Activated CD8-positive, alpha-beta T cell treated with anti-CD3 and anti-CD28 coated beads for 36 hours (primary cell): Measurements from ENCODE around the gene CCDC154. TPM values are rescaled to one million over a fixed set of nuclear protein-coding genes. Genes with fewer than 3 reads are reported as not detected.

ENCODE experiments used
- ATAC-seq: fragments of 200-7000 bp; cut with Tn5 transposase; one replicate; pipeline ENCODE4 v1.10.0; 2021; ENCODE audit warnings: mild to moderate bottlenecking, moderate library complexity
- CTCF ChIA-PET: fragments of 350-600 bp; sonication (Branson Sonifier 250); formaldehyde crosslinking; loops from one replicate; lab custom pipeline; 2021; ENCODE audit warnings: antibody characterized with exemption; lab: Charles Lee
- POLR2A ChIA-PET: fragments of 350-600 bp; sonication (Branson Sonifier 250); formaldehyde crosslinking; loops from one replicate; lab custom pipeline; 2021; ENCODE audit warnings: antibody characterized with exemption; lab: Charles Lee
- DNase-seq: peaks from one replicate; pipeline ENCODE4 v3.0.0-alpha.2; 2020
- H3K27ac Mint-ChIP-seq: one replicate; pipeline ENCODE4 v1.8.0; 2021; ENCODE audit warnings: mild to moderate bottlenecking, mixed read lengths
- H3K27me3 Mint-ChIP-seq: one replicate; pipeline ENCODE4 v1.8.0; 2021; ENCODE audit warnings: mixed read lengths
- H3K36me3 Mint-ChIP-seq: one replicate; pipeline ENCODE4 v1.8.0; 2021; ENCODE audit warnings: low read depth, mixed read lengths
- H3K4me1 Mint-ChIP-seq: one replicate; pipeline ENCODE4 v1.8.0; 2021; ENCODE audit warnings: low read depth, mixed read lengths
- H3K4me3 Mint-ChIP-seq: one replicate; pipeline ENCODE4 v1.8.0; 2021; ENCODE audit warnings: mild to moderate bottlenecking, moderate library complexity, mixed read lengths
- H3K9me3 Mint-ChIP-seq: one replicate; pipeline ENCODE4 v1.8.0; 2021; ENCODE audit warnings: mixed read lengths
- CTCF ChIP-seq: fragments of 200-600 bp; IDR thresholded peaks from one replicate; pipeline ENCODE4 v1.8.0; 2022; ENCODE audit warnings: antibody characterized with exemption, mild to moderate bottlenecking
- intact Hi-C: fragments of 100-400 bp; cut with micrococcal nuclease; formaldehyde crosslinking; loops from one replicate; pipeline ENCODE4 v1.10.0; 2022
- total RNA-seq, 2 experiments: library from RNA; stranded (reverse); gene quantifications; one replicate each; pipeline ENCODE4 v1.2.3, GENCODE V29; 2021

The CCDC154 gene
- total RNA-seq, 2 experiments from 2014 or later: 1.3 to 1.4 TPM

- no peak for TF ChIP-seq CTCF
- Mint-ChIP-seq H3K27me3 (no peaks in the 10 kb centered on the region), H3K9me3 (no peaks in the 10 kb centered on the region), H3K27ac (no peak overlapping the region), H3K4me3 (no peak overlapping the region), H3K36me3 (no peaks in the 10 kb centered on the region), H3K4me1 (no peaks in the 10 kb centered on the region)
- intact Hi-C loops: no loop called here
- ChIA-PET CTCF (interaction anchor here (0.8 to 1.8 kb wide), 5 partner anchors 11 to 296 kb away, joined by 3 to 7 read pairs (median 3); no protein-coding TSS in a partner anchor), POLR2A (interaction anchor here (0.8 to 3.6 kb wide), 4 partner anchors 7 to 278 kb away, joined by 3 to 13 read pairs (median 3); partner anchors contain the start of genes MAPK8IP3 and UQCC4)
- DNase-seq (no peak), ATAC-seq (no peak)
Measured at GRCh38 chr16:1427473-1428461, 16.6 kb downstream of the CCDC154 start.

GRCh38 chr16:1426734-1427471 lies 17.5 kb downstream of the CCDC154 start:
- Mint-ChIP-seq H3K4me1 (peaks cover 4% of the 10 kb centered on the region), H3K27me3 (no peaks in the 10 kb centered on the region), H3K4me3 (no peak overlapping the region), H3K27ac (no peak overlapping the region), H3K9me3 (no peaks in the 10 kb centered on the region), H3K36me3 (peaks cover 3% of the 10 kb centered on the region)
- intact Hi-C loops: no loop called here
- ATAC-seq: no peak
- TF ChIP-seq CTCF: no peak
- DNase-seq: no peak
- CTCF ChIA-PET: interaction anchor here (1.3 to 1.8 kb wide), 2 partner anchors 111 to 297 kb away, joined by 3 to 7 read pairs; no protein-coding TSS in a partner anchor
- POLR2A ChIA-PET: interaction anchor here (1.2 to 1.4 kb wide), 2 partner anchors 45 to 279 kb away, joined by 3 read pairs; partner anchors contain the start of gene MAPK8IP3

- no peak for ATAC-seq
- Mint-ChIP-seq H3K27me3 (no peaks in the 10 kb centered on the region), H3K4me1 (peaks cover 9% of the 10 kb centered on the region), H3K36me3 (peaks cover 3% of the 10 kb centered on the region), H3K9me3 (no peaks in the 10 kb centered on the region), H3K27ac (no peak overlapping the region), H3K4me3 (no peak overlapping the region)
- no peak for DNase-seq
- no peak for TF ChIP-seq CTCF
- POLR2A ChIA-PET: interaction anchor here (0.6 to 1.4 kb wide), 2 partner anchors 46 to 1298 kb away, joined by 3 to 4 read pairs; no protein-coding TSS in a partner anchor
- intact Hi-C loops: no loop called here
- CTCF ChIA-PET: no interaction called here
Measured at GRCh38 chr16:1425616-1426370, 18.6 kb downstream of the CCDC154 start.

- no peak overlapping the region for H3K4me3 Mint-ChIP-seq
- ATAC-seq (no peak), DNase-seq (peak; percentile 28)
- TF ChIP-seq CTCF: no peak
- H3K36me3 Mint-ChIP-seq: peaks cover 8% of the 10 kb centered on the region
- H3K4me1 Mint-ChIP-seq: peaks cover 13% of the 10 kb centered on the region
- CTCF ChIA-PET: no interaction called here
- intact Hi-C loops: loop anchor here (5.0 kb wide), 1 partner anchor 118 kb away; no protein-coding TSS in a partner anchor
- H3K27me3 Mint-ChIP-seq: no peaks in the 10 kb centered on the region
- POLR2A ChIA-PET: no interaction called here
- H3K9me3 Mint-ChIP-seq: no peaks in the 10 kb centered on the region
- peak overlapping the region; percentile 38 for H3K27ac Mint-ChIP-seq
Measured at GRCh38 chr16:1424028-1424427, 20.3 kb downstream of the CCDC154 start.
